ENCODE results near the gene SP2. TPM values are rescaled to one million over a fixed set of nuclear protein-coding genes. Genes with fewer than 3 reads are reported as not detected.

The SP2 gene
- total RNA-seq, 2 donors from 2014 or later, result 12.8 to 13.4 TPM

DNA sequence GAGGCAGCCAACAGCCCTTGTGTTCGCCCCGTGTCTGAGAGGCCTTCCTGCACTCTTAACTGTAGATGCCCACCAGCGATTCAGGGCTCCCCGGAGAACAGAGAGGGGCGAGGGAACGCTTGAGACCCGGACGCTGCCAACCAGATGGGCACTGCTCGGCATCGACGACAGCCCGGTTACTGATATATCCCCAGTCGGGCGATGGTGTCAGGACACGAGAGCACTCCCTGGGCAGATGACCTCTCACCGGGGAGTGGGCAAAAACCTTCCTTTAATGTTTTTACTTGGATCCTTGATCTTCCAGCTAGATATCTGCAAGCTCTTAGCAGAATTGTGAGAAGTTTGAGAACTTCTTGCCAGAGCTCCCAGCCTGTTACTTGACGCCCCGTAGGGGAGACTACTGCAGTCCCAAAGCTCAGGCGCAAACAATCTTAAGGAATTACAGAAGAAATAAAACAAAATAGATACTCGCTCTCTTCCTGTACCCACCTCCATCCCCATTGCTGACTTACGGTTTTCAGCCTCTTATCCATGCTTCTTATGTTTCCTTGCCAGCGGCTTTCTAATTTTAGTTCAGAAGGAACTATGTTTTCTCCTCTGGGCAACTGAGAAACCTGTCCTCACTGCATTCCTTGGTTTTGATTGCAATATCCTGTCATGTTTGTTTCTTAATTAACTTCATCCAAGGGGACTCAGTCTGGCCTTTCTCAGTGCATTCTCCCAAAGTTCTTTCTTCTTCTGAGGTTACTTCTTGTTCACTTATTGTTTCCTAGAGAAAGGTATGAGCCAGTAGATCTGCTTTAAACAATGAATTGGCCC lies 845 bp downstream of the SP2 start:
- Histone ChIP-seq H3K4me3 (ENCODE audit: low read length) (peak overlapping the region; percentile 90), H3K36me3 (ENCODE audit: control insufficient read depth, insufficient read depth, low read length) (no peaks in the 10 kb centered on the region), H3K27ac (ENCODE audit: low read depth, low read length) (no peak overlapping the region), H3K4me1 (ENCODE audit: control insufficient read depth, insufficient read depth, low read length) (peaks cover 13% of the 10 kb centered on the region), H3K9ac (ENCODE audit: extremely low read depth, low read length, poor library complexity, severe bottlenecking) (peak overlapping the region; percentile 68), H3K27me3 (ENCODE audit: control insufficient read depth, insufficient read depth, low read length, poor library complexity, severe bottlenecking) (no peaks in the 10 kb centered on the region), H3K9me3 (ENCODE audit: control insufficient read depth, low read length) (no peaks in the 10 kb centered on the region)
- Mint-ChIP-seq H3K27ac (peak overlapping the region; percentile 68), H3K4me1 (peaks cover 54% of the 10 kb centered on the region), H3K9me3 (no peaks in the 10 kb centered on the region), H3K4me3 (peak overlapping the region; percentile 93), H3K36me3 (ENCODE audit: low read depth) (no peaks in the 10 kb centered on the region), H3K27me3 (ENCODE audit: insufficient read depth) (no peaks in the 10 kb centered on the region)
- no peak for DNase-seq
- WGBS, 2 experiments (ENCODE audit: insufficient coverage in 1 of 2, insufficient read length in 1 of 2), result 10 to 11% methylated on average over 20 to 22 of the region's 22 CpGs
- TF ChIP-seq, protein P1, sequence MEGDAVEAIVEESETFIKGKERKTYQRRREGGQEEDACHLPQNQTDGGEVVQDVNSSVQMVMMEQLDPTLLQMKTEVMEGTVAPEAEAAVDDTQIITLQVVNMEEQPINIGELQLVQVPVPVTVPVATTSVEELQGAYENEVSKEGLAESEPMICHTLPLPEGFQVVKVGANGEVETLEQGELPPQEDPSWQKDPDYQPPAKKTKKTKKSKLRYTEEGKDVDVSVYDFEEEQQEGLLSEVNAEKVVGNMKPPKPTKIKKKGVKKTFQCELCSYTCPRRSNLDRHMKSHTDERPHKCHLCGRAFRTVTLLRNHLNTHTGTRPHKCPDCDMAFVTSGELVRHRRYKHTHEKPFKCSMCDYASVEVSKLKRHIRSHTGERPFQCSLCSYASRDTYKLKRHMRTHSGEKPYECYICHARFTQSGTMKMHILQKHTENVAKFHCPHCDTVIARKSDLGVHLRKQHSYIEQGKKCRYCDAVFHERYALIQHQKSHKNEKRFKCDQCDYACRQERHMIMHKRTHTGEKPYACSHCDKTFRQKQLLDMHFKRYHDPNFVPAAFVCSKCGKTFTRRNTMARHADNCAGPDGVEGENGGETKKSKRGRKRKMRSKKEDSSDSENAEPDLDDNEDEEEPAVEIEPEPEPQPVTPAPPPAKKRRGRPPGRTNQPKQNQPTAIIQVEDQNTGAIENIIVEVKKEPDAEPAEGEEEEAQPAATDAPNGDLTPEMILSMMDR (conservative IDR thresholded peaks at IDR 0.05), result no peak

DNA sequence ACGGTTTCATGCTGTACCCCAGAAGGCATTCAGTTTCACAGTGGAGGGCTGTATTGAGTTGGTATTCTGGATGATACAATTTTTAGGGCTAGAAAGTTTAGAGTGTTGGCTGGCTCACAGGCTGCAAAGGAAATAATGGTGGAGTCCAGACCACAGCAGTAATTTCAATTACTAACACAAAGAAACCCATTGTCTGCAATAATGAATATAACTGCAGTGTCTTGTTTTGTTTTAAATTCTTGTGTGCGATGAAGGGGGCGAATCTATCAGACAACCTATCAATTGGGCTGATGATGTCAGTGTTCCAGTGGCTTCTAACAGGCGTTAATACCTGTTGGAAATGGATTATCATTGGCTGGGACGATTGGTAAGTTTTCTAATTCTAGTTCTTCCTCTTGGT lies 1.5 kb downstream of the SP2 start:
- Histone ChIP-seq H3K36me3 (ENCODE audit: control insufficient read depth, insufficient read depth, low read length) (no peaks in the 10 kb centered on the region), H3K4me3 (ENCODE audit: low read length) (peak overlapping the region; percentile 90), H3K4me1 (ENCODE audit: control insufficient read depth, insufficient read depth, low read length) (peaks cover 13% of the 10 kb centered on the region), H3K9me3 (ENCODE audit: control insufficient read depth, low read length) (no peaks in the 10 kb centered on the region), H3K9ac (ENCODE audit: extremely low read depth, low read length, poor library complexity, severe bottlenecking) (no peak overlapping the region), H3K27me3 (ENCODE audit: control insufficient read depth, insufficient read depth, low read length, poor library complexity, severe bottlenecking) (no peaks in the 10 kb centered on the region), H3K27ac (ENCODE audit: low read depth, low read length) (no peak overlapping the region)
- no peaks in the 10 kb centered on the region for H3K36me3 Mint-ChIP-seq (ENCODE audit: low read depth)
- peak overlapping the region; percentile 93 for H3K4me3 Mint-ChIP-seq
- no peaks in the 10 kb centered on the region for H3K27me3 Mint-ChIP-seq (ENCODE audit: insufficient read depth)
- TF ChIP-seq, protein P1 (conservative IDR thresholded peaks at IDR 0.05), result no peak
- DNase-seq, result peak; percentile 33
- 92 to 93% methylated on average over 5 of the region's 5 CpGs for WGBS, 2 experiments (ENCODE audit: insufficient coverage in 1 of 2, insufficient read length in 1 of 2)
- no peak overlapping the region for H3K27ac Mint-ChIP-seq
- H3K4me1 Mint-ChIP-seq, result peaks cover 61% of the 10 kb centered on the region
- H3K9me3 Mint-ChIP-seq, result no peaks in the 10 kb centered on the region

DNA sequence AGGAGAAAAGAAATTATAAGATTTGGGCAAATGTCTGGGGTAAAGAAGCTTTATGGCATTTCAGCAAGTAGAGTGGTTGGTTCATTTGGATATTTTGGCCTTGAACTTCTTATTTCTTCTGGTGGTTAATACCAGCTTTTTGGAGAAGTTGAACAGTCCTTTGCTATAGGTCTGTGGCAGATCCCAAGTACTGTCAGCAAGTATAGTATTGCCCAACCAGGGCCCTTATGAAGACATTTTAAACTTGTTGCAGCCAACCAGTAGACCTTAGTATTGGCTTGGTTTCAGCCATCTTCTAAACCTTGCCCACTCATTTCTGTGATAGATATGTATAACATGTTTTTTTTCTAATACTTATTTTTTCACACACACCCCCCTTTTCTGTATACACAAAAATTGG lies 2.2 kb downstream of the SP2 start:
- DNase-seq, result no peak
- TF ChIP-seq, protein P1 (conservative IDR thresholded peaks at IDR 0.05), result no peak
- Histone ChIP-seq H3K9ac (ENCODE audit: extremely low read depth, low read length, poor library complexity, severe bottlenecking) (no peak overlapping the region), H3K9me3 (ENCODE audit: control insufficient read depth, low read length) (no peaks in the 10 kb centered on the region), H3K27me3 (ENCODE audit: control insufficient read depth, insufficient read depth, low read length, poor library complexity, severe bottlenecking) (no peaks in the 10 kb centered on the region), H3K27ac (ENCODE audit: low read depth, low read length) (no peak overlapping the region), H3K4me1 (ENCODE audit: control insufficient read depth, insufficient read depth, low read length) (peaks cover 13% of the 10 kb centered on the region), H3K4me3 (ENCODE audit: low read length) (no peak overlapping the region), H3K36me3 (ENCODE audit: control insufficient read depth, insufficient read depth, low read length) (no peaks in the 10 kb centered on the region)
- H3K4me3 Mint-ChIP-seq, result no peak overlapping the region
- H3K4me1 Mint-ChIP-seq, result peaks cover 59% of the 10 kb centered on the region
- H3K27ac Mint-ChIP-seq, result no peak overlapping the region
- no peaks in the 10 kb centered on the region for H3K27me3 Mint-ChIP-seq (ENCODE audit: insufficient read depth)
- no peaks in the 10 kb centered on the region for H3K9me3 Mint-ChIP-seq
- peaks cover 3% of the 10 kb centered on the region for H3K36me3 Mint-ChIP-seq (ENCODE audit: low read depth)

Measured in endodermal cell (in vitro differentiated cells).